ENCODE measurements around the gene GSC2. TPM values are rescaled to one million over a fixed set of nuclear protein-coding genes. Genes with fewer than 3 reads are reported as not detected.

The GSC2 gene
- total RNA-seq, 5 donors from 2014 or later (not counting 1 experiment from before 2014, with no cell fraction given): not detected

- Mint-ChIP-seq H3K4me1 (peaks cover 82 to 86% (median 84%) of the 10 kb centered on the region in 3 donors), H3K9me3 (no peaks in the 10 kb centered on the region), H3K36me3 (peaks cover 6% of the 10 kb centered on the region), H3K27ac (peak overlapping the region; percentile 61 to 81), H3K4me3 (peak overlapping the region in 1 of 3 donors; percentile 86), H3K27me3 (no peaks in the 10 kb centered on the region)
- Histone ChIP-seq H3K27ac (ENCODE audit: low read length) (no peak overlapping the region), H3K27me3 (replicated peaks in 1 of 2; ENCODE audit: control insufficient read depth in 2 of 2, extremely low read depth in 1 of 2, insufficient read depth in 2 of 2, low read length in 1 of 2) (no peaks in the 10 kb centered on the region), H3K36me3 (ENCODE audit: control insufficient read depth in 2 of 2, extremely low read depth in 1 of 2, insufficient read depth in 1 of 2, low read length in 1 of 2) (peaks cover 10 to 20% of the 10 kb centered on the region in 2 donors), H3K4me3 (ENCODE audit: control insufficient read depth in 1 of 2, extremely low read depth in 1 of 2, low read length in 1 of 2) (no peak overlapping the region), H3K4me1 (ENCODE audit: control insufficient read depth in 1 of 2, extremely low read depth in 1 of 2, insufficient read depth in 2 of 2, low read length in 2 of 2) (peaks cover 31 to 87% of the 10 kb centered on the region in 2 experiments), H3K9me3 (no peaks in the 10 kb centered on the region)
- 100% methylated on average over 2 of the region's 4 CpGs for WGBS (ENCODE audit: insufficient coverage)
- no peak for ATAC-seq (replicated peaks in 1 of 4)
- CTCF ChIA-PET: interaction anchor here in 1 of 2 donors (0.6 to 1.0 kb wide), 3 partner anchors 13 to 1400 kb away, joined by 3 read pairs; no protein-coding TSS in a partner anchor
- no peak for DNase-seq
- POLR2A ChIA-PET: no interaction called here
Measured at GRCh38 chr22:19114984-19115552, 35.0 kb downstream of the GSC2 start.

- ChIA-PET CTCF (interaction anchor here in 1 of 2 donors (0.7 kb wide), 1 partner anchor 182 kb away, joined by 4 read pairs; no protein-coding TSS in a partner anchor), POLR2A (interaction anchor here in 1 of 2 donors (0.6 kb wide), 1 partner anchor 33 kb away, joined by 3 read pairs; no protein-coding TSS in a partner anchor)
- H3K4me3 ChIP-seq (ENCODE audit: control insufficient read depth in 1 of 2, extremely low read depth in 1 of 2, low read length in 1 of 2): no peak overlapping the region
- no peaks in the 10 kb centered on the region for H3K9me3 ChIP-seq
- DNase-seq (no peak), ATAC-seq (replicated peaks in 1 of 4) (no peak)
- H3K4me3 Mint-ChIP-seq: no peak overlapping the region
- no peaks in the 10 kb centered on the region for H3K27me3 Mint-ChIP-seq
- H3K27ac ChIP-seq (ENCODE audit: low read length): no peak overlapping the region
- peak overlapping the region in 1 of 2 donors; percentile 11 for H3K27ac Mint-ChIP-seq
- 100% methylated on average over 1 of the region's 5 CpGs for WGBS (ENCODE audit: insufficient coverage)
- H3K9me3 Mint-ChIP-seq: no peaks in the 10 kb centered on the region
- H3K4me1 Mint-ChIP-seq: peaks cover 82 to 86% (median 84%) of the 10 kb centered on the region in 3 donors
- no peaks in the 10 kb centered on the region for H3K27me3 ChIP-seq (replicated peaks in 1 of 2; ENCODE audit: control insufficient read depth in 2 of 2, extremely low read depth in 1 of 2, insufficient read depth in 2 of 2, low read length in 1 of 2)
- H3K36me3 Mint-ChIP-seq: peaks cover 6% of the 10 kb centered on the region
- peaks cover 7 to 10% of the 10 kb centered on the region in 2 donors for H3K36me3 ChIP-seq (ENCODE audit: control insufficient read depth in 2 of 2, extremely low read depth in 1 of 2, insufficient read depth in 1 of 2, low read length in 1 of 2)
- H3K4me1 ChIP-seq (ENCODE audit: control insufficient read depth in 1 of 2, extremely low read depth in 1 of 2, insufficient read depth in 2 of 2, low read length in 2 of 2): peaks cover 37 to 82% of the 10 kb centered on the region in 2 experiments
Measured at GRCh38 chr22:19113429-19113828, 36.7 kb downstream of the GSC2 start.

DNA sequence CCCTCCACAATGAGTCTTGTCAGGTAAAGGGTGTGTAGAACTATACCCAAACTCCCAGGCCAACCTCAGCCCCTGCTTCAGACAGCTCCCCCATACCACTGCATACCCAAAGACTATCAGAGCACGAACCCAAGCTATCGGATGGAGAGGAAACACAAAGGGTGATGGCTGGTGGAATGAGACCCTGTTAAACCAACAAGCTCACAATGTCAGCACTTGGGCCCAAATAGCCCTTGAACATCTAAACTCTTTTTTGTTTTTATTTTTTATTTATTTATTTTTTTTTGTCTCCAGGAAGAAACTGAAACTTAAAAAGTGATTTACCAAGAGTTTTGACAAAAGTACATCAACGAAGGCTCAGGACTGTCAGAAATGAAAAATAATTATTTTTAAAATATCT, 38.5 kb downstream of the GSC2 start:
- POLR2A ChIA-PET: interaction anchor here (0.5 to 0.7 kb wide), 3 partner anchors 9 to 33 kb away, joined by 3 to 15 read pairs (median 3); partner anchors contain the start of gene ESS2 (in 1 of the 2)
- peak overlapping the region in 1 of 3 donors; percentile 55 for H3K4me3 Mint-ChIP-seq
- peaks cover 0 to 4% of the 10 kb centered on the region in 2 donors for H3K36me3 ChIP-seq (ENCODE audit: control insufficient read depth in 2 of 2, extremely low read depth in 1 of 2, insufficient read depth in 1 of 2, low read length in 1 of 2)

DNA sequence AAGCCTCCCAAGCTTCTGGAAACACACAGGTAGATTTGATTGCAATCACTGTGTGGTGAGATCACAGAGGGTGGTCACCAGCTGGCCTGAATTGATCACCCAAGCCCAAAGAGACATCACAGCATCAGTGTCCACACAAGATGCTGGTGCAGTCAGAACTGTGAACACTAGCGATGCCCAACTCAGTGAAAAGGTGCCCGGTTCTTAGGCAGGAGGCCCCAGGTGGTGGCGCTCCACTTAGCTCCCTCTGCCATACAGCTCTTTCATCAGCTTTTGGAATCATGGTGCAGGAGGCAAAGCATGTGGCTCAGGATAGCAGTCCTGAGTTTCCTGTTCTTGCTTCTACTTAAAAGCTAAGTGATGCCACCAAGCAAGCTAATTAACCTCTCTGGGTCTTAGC, 39.0 kb downstream of the GSC2 start:
- 78% methylated on average over 3 of the region's 3 CpGs for WGBS (ENCODE audit: insufficient coverage)
- ATAC-seq (replicated peaks in 1 of 4): no peak
- H3K36me3 ChIP-seq (ENCODE audit: control insufficient read depth in 2 of 2, extremely low read depth in 1 of 2, insufficient read depth in 1 of 2, low read length in 1 of 2): peaks cover 0 to 2% of the 10 kb centered on the region in 2 donors
- Mint-ChIP-seq H3K27ac (peak overlapping the region; percentile 90 to 96), H3K27me3 (no peaks in the 10 kb centered on the region), H3K4me3 (peak overlapping the region in 2 of 3 donors; percentile 7 to 55), H3K36me3 (peaks cover 12% of the 10 kb centered on the region), H3K4me1 (peaks cover 82 to 84% (median 82%) of the 10 kb centered on the region in 3 donors), H3K9me3 (no peaks in the 10 kb centered on the region)
- H3K4me3 ChIP-seq (ENCODE audit: control insufficient read depth in 1 of 2, extremely low read depth in 1 of 2, low read length in 1 of 2): no peak overlapping the region
- no peaks in the 10 kb centered on the region for H3K27me3 ChIP-seq (replicated peaks in 1 of 2; ENCODE audit: control insufficient read depth in 2 of 2, extremely low read depth in 1 of 2, insufficient read depth in 2 of 2, low read length in 1 of 2)
- ChIA-PET POLR2A (interaction anchor here (0.5 to 1.0 kb wide), 7 partner anchors 8 to 33 kb away, joined by 3 to 15 read pairs (median 3); partner anchors contain the start of genes DGCR2 (in 2 of the 2) and ESS2 (in 1 of the 2)), CTCF (no interaction called here)
- peak overlapping the region; percentile 87 for H3K27ac ChIP-seq (ENCODE audit: low read length)
- no peaks in the 10 kb centered on the region for H3K9me3 ChIP-seq
- peak in 1 of 35 experiments; percentile 27 for DNase-seq
- H3K4me1 ChIP-seq (ENCODE audit: control insufficient read depth in 1 of 2, extremely low read depth in 1 of 2, insufficient read depth in 2 of 2, low read length in 2 of 2): peaks cover 29 to 83% of the 10 kb centered on the region in 2 experiments

More for the DNA sequence above, 38.5 kb downstream of the GSC2 start:
- Histone ChIP-seq H3K9me3 (no peaks in the 10 kb centered on the region), H3K4me1 (ENCODE audit: control insufficient read depth in 1 of 2, extremely low read depth in 1 of 2, insufficient read depth in 2 of 2, low read length in 2 of 2) (peaks cover 30 to 83% of the 10 kb centered on the region in 2 experiments), H3K4me3 (ENCODE audit: control insufficient read depth in 1 of 2, extremely low read depth in 1 of 2, low read length in 1 of 2) (no peak overlapping the region), H3K27ac (ENCODE audit: low read length) (peak overlapping the region; percentile 87), H3K27me3 (replicated peaks in 1 of 2; ENCODE audit: control insufficient read depth in 2 of 2, extremely low read depth in 1 of 2, insufficient read depth in 2 of 2, low read length in 1 of 2) (no peaks in the 10 kb centered on the region)
- CTCF ChIA-PET: no interaction called here
- Mint-ChIP-seq H3K27ac (peak overlapping the region; percentile 90 to 96), H3K4me1 (peaks cover 82 to 84% (median 82%) of the 10 kb centered on the region in 3 donors), H3K9me3 (no peaks in the 10 kb centered on the region), H3K27me3 (no peaks in the 10 kb centered on the region), H3K36me3 (peaks cover 12% of the 10 kb centered on the region)
- ATAC-seq (replicated peaks in 1 of 4): no peak
- no CpG with 5 or more reads among the region's 3 CpGs for WGBS (ENCODE audit: insufficient coverage)
- no peak for DNase-seq

GRCh38 chr22:19110646-19111045, 39.4 kb downstream of the GSC2 start:
- H3K27ac ChIP-seq (ENCODE audit: low read length): peak overlapping the region; percentile 87
- ChIA-PET CTCF (no interaction called here), POLR2A (interaction anchor here (0.6 to 1.0 kb wide), 5 partner anchors 11 to 20 kb away, joined by 3 read pairs; partner anchors contain the start of gene DGCR2 (in 2 of the 2))
- no peak overlapping the region for H3K4me3 ChIP-seq (ENCODE audit: control insufficient read depth in 1 of 2, extremely low read depth in 1 of 2, low read length in 1 of 2)
- peaks cover 29 to 84% of the 10 kb centered on the region in 2 experiments for H3K4me1 ChIP-seq (ENCODE audit: control insufficient read depth in 1 of 2, extremely low read depth in 1 of 2, insufficient read depth in 2 of 2, low read length in 2 of 2)
- Mint-ChIP-seq H3K36me3 (peaks cover 12% of the 10 kb centered on the region), H3K9me3 (no peaks in the 10 kb centered on the region), H3K27me3 (no peaks in the 10 kb centered on the region), H3K27ac (peak overlapping the region; percentile 90 to 96), H3K4me3 (peak overlapping the region in 1 of 3 donors; percentile 55), H3K4me1 (peaks cover 81 to 84% (median 82%) of the 10 kb centered on the region in 3 donors)
- ATAC-seq (replicated peaks in 1 of 4): no peak
- no peaks in the 10 kb centered on the region for H3K27me3 ChIP-seq (replicated peaks in 1 of 2; ENCODE audit: control insufficient read depth in 2 of 2, extremely low read depth in 1 of 2, insufficient read depth in 2 of 2, low read length in 1 of 2)
- peaks cover 0 to 4% of the 10 kb centered on the region in 2 donors for H3K36me3 ChIP-seq (ENCODE audit: control insufficient read depth in 2 of 2, extremely low read depth in 1 of 2, insufficient read depth in 1 of 2, low read length in 1 of 2)
- DNase-seq: no peak
- no peaks in the 10 kb centered on the region for H3K9me3 ChIP-seq

- Mint-ChIP-seq H3K36me3 (peaks cover 12% of the 10 kb centered on the region), H3K27me3 (no peaks in the 10 kb centered on the region), H3K9me3 (no peaks in the 10 kb centered on the region), H3K4me3 (peak overlapping the region; percentile 76 to 80 (median 76)), H3K4me1 (peaks cover 78 to 82% (median 81%) of the 10 kb centered on the region in 3 donors), H3K27ac (peak overlapping the region; percentile 99)
- Histone ChIP-seq H3K36me3 (ENCODE audit: control insufficient read depth in 2 of 2, extremely low read depth in 1 of 2, insufficient read depth in 1 of 2, low read length in 1 of 2) (peaks cover 0 to 6% of the 10 kb centered on the region in 2 donors), H3K27me3 (replicated peaks in 1 of 2; ENCODE audit: control insufficient read depth in 2 of 2, extremely low read depth in 1 of 2, insufficient read depth in 2 of 2, low read length in 1 of 2) (no peaks in the 10 kb centered on the region), H3K27ac (ENCODE audit: low read length) (peak overlapping the region; percentile 87), H3K4me3 (ENCODE audit: control insufficient read depth in 1 of 2, extremely low read depth in 1 of 2, low read length in 1 of 2) (peak overlapping the region; percentile 40), H3K4me1 (ENCODE audit: control insufficient read depth in 1 of 2, extremely low read depth in 1 of 2, insufficient read depth in 2 of 2, low read length in 2 of 2) (peaks cover 29 to 80% of the 10 kb centered on the region in 2 experiments), H3K9me3 (no peaks in the 10 kb centered on the region)
- CTCF ChIA-PET: no interaction called here
- ATAC-seq (replicated peaks in 1 of 4) (peak in 3 of 4 experiments; percentile 2 to 19 (median 5)), DNase-seq (peak in 2 of 35 experiments; percentile 24 to 39)
- POLR2A ChIA-PET: interaction anchor here in 1 of 2 donors (1.0 kb wide), 1 partner anchor 12 kb away, joined by 3 read pairs; the partner anchor contains the start of gene DGCR2
- 40% methylated on average over 1 of the region's 4 CpGs for WGBS (ENCODE audit: insufficient coverage)
Measured at GRCh38 chr22:19110064-19110458, 40.0 kb downstream of the GSC2 start.
